Stimulated activated CD8-positive, alpha-beta memory T cell treated with anti-CD3 and anti-CD28 coated beads, Interleukin-12 subunit alpha, Interleukin-12 subunit beta, amount 100 ng/mL, for 24 hours (primary cell): ENCODE measurements around the gene OOEP.

Experiments
- DNase-seq: peaks from one replicate; pipeline ENCODE4 v3.0.0-alpha.2; 2020; ENCODE audit errors: extremely low read depth

Gene OOEP

GRCh38 chr6:73364549-73364948 lies 5.1 kb downstream of the OOEP start:
- no peak for DNase-seq

GRCh38 chr6:73364121-73364520 lies 5.6 kb downstream of the OOEP start:
- no peak for DNase-seq

GRCh38 chr6:73363537-73363875 lies 6.2 kb downstream of the OOEP start:
- no peak for DNase-seq

- DNase-seq = no peak
Observed at GRCh38 chr6:73362869-73363536, 6.7 kb downstream of the OOEP start.

GRCh38 chr6:73362358-73362757 lies 7.3 kb downstream of the OOEP start, which contains the start of gene KHDC3L:
KHDC3L (plus strand) TSS chr6:73362658; CDS start chr6:73362730, 72 bp downstream.
- no peak for DNase-seq

- no peak for DNase-seq
Observed at GRCh38 chr6:73353636-73354593, 15.8 kb downstream of the OOEP start, which contains the start of gene DPPA5. DPPA5 (minus strand) TSS chr6:73354276; CDS start chr6:73354225, 51 bp downstream.

- no peak for DNase-seq
Observed at GRCh38 chr6:73349311-73349710, 20.4 kb downstream of the OOEP start.

GRCh38 chr6:73348550-73349204 lies 21.0 kb downstream of the OOEP start:
- DNase-seq = no peak

- DNase-seq = no peak
Observed at GRCh38 chr6:73343164-73343563, 26.5 kb downstream of the OOEP start.

GRCh38 chr6:73342174-73342573 lies 27.5 kb downstream of the OOEP start:
- DNase-seq = no peak

GRCh38 chr6:73341335-73341734 lies 28.4 kb downstream of the OOEP start:
- no peak for DNase-seq

GRCh38 chr6:73340048-73340447 lies 29.6 kb downstream of the OOEP start:
- DNase-seq = no peak

- DNase-seq = no peak
Observed at GRCh38 chr6:73339340-73339739, 30.4 kb downstream of the OOEP start.

GRCh38 chr6:73329201-73329600 lies 40.5 kb downstream of the OOEP start:
- DNase-seq = no peak

GRCh38 chr6:73328790-73329189 lies 40.9 kb downstream of the OOEP start:
- no peak for DNase-seq

- DNase-seq = no peak
Observed at GRCh38 chr6:73325656-73326055, 44.0 kb downstream of the OOEP start.

GRCh38 chr6:73323323-73323722 lies 46.4 kb downstream of the OOEP start:
- no peak for DNase-seq
